HG03139 (cell line): ENCODE measurements around the gene RALGPS1.
A peak's percentile ranks its signal among the peaks of the same experiment; 100 is the strongest.

Experiments used
- ATAC-seq: cut with Tn5 transposase; IDR thresholded peaks from one replicate; pipeline ENCODE4 v1.9.1; 2021; ENCODE audit not compliant: unreplicated experiment

The RALGPS1 gene

DNA sequence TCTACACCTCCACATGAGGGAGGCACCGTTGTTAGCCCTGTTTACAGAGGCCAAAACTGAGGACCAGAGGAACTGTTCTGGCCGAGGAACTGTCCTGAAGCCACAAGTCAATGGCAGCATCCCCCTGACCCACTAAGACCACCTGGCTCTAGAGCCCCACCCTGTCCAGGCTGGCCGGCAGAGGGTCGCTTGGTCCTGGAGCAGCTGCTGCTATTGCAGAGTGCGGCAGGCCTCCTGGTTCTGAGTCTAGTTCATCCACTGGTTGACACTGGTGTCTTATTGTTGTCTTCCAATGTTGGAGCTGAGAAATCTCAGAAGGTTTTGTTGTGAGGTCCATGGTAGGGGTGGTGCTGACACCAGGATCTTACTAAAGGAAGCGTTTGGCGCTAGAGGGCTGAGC lies 234.4 kb downstream of the RALGPS1 start:
- no peak for ATAC-seq

- no peak for ATAC-seq
Observed at GRCh38 chr9:127149463-127150390, 235.1 kb downstream of the RALGPS1 start.

- no peak for ATAC-seq
Observed at GRCh38 chr9:127153501-127153900, 238.9 kb downstream of the RALGPS1 start.

DNA sequence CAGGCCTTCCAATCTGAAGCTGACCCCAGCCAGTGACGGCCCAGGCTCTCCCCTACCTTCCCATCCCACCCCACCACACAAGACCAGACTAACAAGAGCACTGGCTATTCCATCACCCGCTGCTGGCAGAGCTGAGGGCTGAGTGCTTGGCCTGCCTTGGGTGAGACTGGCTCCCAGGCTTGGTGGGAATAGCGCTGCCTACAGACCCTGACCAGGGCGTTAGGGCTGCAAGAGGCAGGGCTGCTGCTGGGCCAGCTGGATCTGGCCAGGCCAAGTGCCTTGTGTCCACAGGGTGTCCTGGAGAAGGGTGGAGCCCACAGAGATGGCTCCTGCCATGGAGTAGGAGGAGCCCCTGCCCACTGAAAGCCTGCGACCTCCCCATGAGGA lies 239.4 kb downstream of the RALGPS1 start:
- ATAC-seq: peak; percentile 10

DNA sequence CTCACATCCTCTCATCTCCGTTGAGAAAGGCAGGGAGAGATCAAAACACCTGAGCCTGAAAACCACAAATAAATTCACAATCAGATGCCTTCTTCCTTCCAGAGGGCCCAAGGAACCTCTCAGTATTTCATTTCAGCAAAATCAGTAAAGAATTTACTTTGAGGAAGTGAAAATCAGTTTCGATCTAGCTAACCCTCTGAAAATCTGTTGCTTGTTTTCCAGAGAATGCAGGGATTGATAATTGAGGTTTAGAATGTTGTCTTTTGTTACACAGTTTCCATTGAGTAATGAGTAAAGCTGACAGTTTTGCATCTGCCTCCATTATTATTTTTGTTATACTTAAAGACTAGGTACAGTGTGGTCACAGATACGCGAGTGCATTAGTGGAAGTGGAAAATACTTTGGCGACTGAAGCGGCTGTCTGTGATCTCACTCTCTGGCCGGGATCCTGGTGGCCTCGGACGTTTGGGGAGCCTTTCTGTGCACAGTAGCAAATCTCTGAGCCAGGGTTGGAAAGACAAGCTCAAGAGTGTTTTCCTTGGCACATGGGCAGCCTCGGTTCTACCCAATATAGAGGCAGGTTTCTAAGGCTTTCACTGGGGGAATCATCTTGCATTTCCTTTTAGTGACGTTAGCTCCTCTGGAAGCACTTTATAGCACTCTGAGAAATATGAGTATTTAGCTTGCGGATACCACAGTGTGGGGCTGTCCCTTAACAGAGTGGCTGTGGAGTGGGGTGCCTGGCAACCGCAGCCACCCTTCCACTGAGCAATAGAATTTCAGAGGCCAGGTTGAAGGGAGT lies 240.0 kb downstream of the RALGPS1 start:
- ATAC-seq: peak; percentile 50

- no peak for ATAC-seq
Observed at GRCh38 chr9:127155314-127155960, 240.9 kb downstream of the RALGPS1 start.

GRCh38 chr9:127158786-127159324 lies 244.3 kb downstream of the RALGPS1 start:
- no peak for ATAC-seq

DNA sequence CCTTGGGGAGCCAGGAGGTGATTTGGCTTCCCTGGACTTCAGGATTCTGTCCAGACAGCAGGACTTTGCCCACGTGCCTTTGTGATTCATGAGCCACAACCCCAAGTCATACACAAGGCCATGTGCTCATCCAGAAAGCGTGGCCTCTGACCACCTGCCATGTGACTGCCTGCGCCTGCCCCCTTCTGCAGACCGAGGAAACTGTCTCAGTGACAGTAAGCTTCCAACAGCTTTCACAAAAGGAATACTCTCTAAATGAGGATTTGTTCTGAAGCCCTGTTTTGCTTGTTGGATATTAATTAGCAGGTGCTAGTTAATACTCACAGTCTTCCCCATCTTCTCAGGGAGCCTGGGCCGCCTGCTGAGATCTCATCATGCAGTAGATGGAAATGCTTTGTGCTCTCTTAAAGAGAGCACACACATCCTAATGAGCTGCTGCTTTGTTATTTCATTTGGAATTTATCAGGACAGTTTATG lies 244.8 kb downstream of the RALGPS1 start:
- no peak for ATAC-seq

DNA sequence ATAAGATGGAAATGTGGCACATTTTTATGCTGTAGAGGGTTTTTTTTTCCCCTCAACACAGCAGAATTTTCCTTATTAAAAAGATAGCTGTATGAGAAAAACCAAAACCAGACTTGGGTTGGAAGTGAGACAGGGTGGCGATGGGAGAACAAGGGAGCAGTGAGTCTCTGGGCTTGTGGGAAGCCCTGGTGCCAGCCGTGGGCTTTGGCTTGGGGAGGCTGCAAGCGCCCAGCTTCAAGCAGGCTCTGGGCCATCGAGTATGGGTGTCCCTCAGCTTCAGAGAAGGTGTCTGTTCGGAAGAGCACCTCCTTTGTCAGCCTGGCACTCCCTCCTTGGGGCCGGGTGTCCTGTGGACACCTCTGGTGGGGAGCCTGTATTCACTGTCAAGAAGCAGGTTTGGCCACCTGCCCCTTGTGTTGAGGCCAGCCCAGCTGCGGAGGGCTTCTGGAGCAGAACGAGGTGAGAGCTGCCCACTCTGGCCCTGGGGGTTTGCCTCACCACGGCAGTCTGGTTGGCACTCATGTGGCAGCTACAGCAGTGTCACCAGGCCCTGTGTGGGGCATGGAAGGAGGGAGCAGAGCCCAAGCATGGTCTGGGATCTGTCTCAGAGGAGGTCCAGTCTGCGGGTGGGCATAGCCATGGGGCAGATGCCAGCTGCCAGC lies 245.5 kb downstream of the RALGPS1 start:
- ATAC-seq: no peak

GRCh38 chr9:127161081-127161624 lies 246.6 kb downstream of the RALGPS1 start:
- ATAC-seq: no peak

DNA sequence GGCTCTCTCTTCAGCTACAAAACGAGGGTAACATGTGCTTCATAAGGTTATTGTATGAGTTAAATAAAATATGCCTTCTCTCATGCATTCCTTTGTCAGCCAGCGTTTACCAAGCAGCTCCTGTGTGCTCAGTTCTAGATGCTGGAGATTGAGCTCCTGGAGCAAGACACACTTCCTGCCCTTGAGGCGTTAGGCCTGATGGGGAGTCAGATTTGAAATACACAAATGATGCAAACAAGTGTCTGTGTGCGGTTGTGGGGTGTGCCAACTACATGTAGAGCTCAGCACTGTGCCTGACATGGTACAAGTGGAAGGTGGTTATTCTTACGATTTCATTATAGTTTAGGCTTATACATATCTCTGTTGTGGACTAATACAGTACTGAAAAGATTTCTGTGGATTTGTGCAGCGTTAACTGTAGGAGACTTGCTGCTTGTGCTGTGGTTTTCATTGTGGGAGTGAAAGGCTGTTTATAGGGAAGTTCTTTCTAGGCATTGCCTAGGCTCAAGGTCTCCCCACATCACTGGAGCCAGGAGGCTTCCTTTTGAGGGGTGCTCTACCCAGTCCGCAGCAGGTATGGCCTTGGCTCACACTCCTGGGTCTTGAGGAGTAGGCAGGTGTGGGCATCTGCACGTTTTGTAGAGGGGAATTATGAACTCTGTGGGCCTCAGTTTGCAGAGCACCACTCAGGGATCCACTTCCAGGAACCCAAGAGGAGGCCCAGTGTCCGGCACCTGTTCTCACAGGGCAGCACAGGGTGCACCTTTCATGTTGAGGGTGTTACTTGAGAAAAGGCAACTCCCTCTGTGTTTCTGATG lies 247.7 kb downstream of the RALGPS1 start:
- ATAC-seq: no peak

- no peak for ATAC-seq
Observed at GRCh38 chr9:127162864-127163365, 248.3 kb downstream of the RALGPS1 start.

DNA sequence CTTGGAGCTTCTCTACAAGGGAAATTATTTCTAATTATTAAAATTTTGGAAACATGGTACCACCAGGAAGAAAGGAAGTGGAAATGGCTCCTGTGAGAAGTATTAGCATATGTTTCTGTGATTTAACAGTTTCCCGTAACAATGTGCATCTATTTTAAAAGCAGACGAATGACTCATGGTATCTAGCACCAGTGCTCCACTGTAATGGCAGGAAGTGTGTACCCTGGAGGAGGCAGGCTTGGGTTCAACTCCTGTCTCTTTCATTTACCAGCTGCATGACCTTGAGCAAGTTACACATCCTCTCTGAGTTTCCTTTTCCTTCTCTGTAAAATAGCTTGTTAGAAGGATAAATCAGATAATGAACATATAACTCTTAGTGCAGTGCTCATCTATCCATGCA lies 248.8 kb downstream of the RALGPS1 start:
- no peak for ATAC-seq

GRCh38 chr9:127165116-127165515 lies 250.5 kb downstream of the RALGPS1 start:
- ATAC-seq: no peak

DNA sequence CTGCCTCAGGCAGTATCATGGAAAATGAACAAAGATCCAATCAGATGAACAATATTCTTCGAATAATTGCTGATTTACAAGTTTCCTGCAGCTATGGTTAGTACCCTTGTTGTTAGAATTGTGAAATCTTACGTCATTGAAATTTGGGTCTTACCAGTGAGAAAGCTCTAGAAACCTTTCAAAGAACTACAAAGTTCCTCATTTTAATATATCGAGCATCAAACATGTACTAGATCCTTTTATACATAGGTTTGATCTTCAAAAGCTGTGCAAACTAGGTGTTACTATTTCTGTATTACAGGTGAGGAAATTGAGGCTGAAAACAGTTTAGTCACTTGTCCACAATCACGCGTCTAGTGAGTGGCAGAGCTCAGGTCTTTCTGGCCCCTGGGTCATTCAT lies 251.5 kb downstream of the RALGPS1 start:
- no peak for ATAC-seq

DNA sequence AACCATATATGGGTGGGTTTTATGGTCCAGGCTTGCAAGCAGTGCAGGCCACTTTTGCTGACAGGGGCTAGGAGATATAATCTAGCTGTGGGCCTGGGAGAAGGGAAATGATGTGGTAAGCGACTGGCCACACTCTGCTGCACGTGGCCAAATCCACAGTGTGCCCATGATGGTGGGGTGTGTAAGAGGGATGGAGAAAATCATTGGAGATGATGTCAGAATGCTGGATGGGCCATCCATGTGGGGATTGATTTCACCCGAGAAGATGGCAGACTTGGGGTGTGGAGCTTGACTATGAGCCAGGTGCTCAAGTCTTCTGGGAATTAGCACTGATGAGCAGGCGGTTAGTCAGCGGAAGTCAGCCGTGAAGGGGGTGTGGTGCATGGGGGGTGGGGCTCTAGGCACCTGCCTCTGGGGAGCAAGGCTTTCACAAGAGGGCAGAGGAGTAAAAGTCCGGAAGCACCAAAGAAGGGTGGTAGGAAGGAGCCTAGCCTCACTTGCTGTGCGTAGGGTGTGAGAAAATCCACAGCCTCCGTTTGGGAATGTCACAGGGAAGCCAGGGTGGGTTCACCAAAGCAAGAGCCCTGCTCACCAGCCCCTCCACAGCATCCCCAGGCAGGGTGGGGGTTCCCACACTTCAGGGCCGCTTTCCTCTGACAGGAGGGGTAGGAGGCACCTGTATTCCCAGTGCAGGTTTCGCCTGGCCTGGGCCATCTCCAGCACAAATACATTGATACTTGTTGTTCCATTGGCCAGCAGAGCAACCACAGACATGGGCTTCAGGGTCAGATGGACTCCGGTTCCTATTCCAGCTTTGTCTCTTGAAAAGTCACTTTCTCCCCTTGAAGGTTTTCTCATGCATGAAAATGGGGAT lies 252.3 kb downstream of the RALGPS1 start:
- ATAC-seq: peak; percentile 52

DNA sequence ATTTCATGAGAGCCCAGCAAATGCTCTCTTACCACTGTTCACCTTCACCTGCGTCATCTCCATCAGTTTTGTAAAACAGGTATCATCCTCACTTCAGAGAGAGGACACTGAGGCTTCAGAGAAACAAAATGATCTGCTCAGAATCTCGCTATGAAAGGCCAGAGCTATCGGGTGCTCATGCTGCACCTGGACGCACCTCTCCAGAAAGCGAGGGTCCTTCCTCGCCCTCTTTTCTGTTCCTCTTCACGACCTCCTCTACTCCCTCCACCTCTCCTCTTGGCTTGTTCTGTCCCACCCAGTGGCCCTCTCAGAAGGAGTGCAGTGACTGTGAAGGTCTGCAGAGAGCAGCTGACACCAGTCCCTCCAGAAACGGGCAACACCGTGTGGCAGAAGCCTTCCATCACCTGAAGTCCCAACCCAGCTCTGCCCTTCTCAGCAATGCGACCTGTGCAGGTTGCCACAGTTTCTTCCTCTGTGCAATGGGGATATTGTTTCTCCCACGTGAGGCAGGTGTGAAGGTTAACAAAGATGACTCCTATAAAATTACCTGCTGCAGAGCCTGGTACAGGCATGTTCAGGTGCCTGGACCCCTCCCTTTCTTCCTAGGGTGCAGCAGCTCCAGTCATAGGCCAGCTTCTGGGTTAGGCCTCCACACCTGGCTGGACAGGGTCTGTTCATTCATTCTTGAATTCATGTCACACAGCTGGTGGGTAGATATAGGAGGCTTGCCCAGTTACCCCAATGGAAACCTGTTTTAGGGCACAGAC lies 253.2 kb downstream of the RALGPS1 start:
- no peak for ATAC-seq
